ENCODE results near the gene TMEM132A. TPM values are rescaled to one million over a fixed set of nuclear protein-coding genes. Genes with fewer than 3 reads are reported as not detected.

TMEM132A gene
- total RNA-seq, 1 experiment from 2014 or later = 95.5 TPM

DNA sequence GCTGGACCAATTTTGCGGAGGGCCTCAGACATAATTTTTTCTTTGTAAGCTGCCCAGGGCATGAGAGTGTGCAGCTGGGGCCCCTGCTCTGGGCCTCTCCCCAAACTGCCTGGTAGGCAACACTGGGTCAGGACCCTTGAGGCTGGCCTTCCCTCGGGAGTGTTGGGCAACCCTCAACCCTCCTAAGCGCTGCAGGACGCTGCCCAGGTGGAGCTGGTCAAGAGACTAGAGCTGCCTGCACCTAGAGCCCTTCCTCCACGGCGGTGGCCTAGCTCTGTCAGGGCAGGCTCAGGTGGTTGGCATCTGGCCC is 505 bp upstream of the TMEM132A start:
- Histone ChIP-seq H2AK5ac (ENCODE audit: insufficient read length, low read length) (no peak overlapping the region), H3K18ac (ENCODE audit: insufficient read length, low read depth, low read length) (no peak overlapping the region), H3K9ac (ENCODE audit: extremely low read depth, insufficient read length, low read length) (no peak overlapping the region), H2BK120ac (ENCODE audit: low read depth, low read length, poor library complexity, severe bottlenecking) (no peak overlapping the region), H3K56ac (ENCODE audit: insufficient read length, low read depth, low read length) (no peak overlapping the region), H2AFZ (ENCODE audit: low read length) (no peak overlapping the region), H3K27me3 (ENCODE audit: insufficient read depth, low read length) (no peaks in the 10 kb centered on the region), H3T11ph (ENCODE audit: low read length) (no peak overlapping the region), H3K27ac (ENCODE audit: insufficient read length, low read depth, low read length) (no peak overlapping the region), H2BK15ac (ENCODE audit: low read depth, low read length) (no peak overlapping the region), H4K20me1 (ENCODE audit: control insufficient read depth, insufficient read depth, insufficient read length) (no peaks in the 10 kb centered on the region), H3K79me1 (ENCODE audit: insufficient read depth, low read depth, low read length, poor library complexity, severe bottlenecking) (no peaks in the 10 kb centered on the region), H2BK20ac (ENCODE audit: low read depth, low read length, poor library complexity, severe bottlenecking) (no peak overlapping the region), H4K8ac (replicated peaks; ENCODE audit: insufficient read length, low read depth, low read length) (no peak overlapping the region), H3K23me2 (ENCODE audit: insufficient read length, low read depth, low read length, poor library complexity, severe bottlenecking) (peaks cover 10% of the 10 kb centered on the region), H3K4me2 (ENCODE audit: insufficient read depth, insufficient read length, low read length) (peak overlapping the region; percentile 91), H4K91ac (ENCODE audit: insufficient read length, low read depth, low read length) (no peak overlapping the region), H3K9me3 (ENCODE audit: control insufficient read depth, low read depth, low read length) (no peaks in the 10 kb centered on the region), H2BK5ac (ENCODE audit: insufficient read length, low read length) (no peak overlapping the region), H3K4me1 (ENCODE audit: insufficient read depth, low read length) (peaks cover 2% of the 10 kb centered on the region), H4K5ac (ENCODE audit: insufficient read length, low read depth, low read length) (no peak overlapping the region), H3K23ac (ENCODE audit: insufficient read length, low read depth, low read length) (no peak overlapping the region), H2BK12ac (ENCODE audit: insufficient read length, low read depth, low read length) (no peak overlapping the region), H3K79me2 (ENCODE audit: insufficient read depth, low read length) (no peaks in the 10 kb centered on the region), H3K4ac (ENCODE audit: low read depth, low read length) (no peak overlapping the region), H3K14ac (ENCODE audit: insufficient read depth, low read length) (no peak overlapping the region)
- TF ChIP-seq, protein P1, sequence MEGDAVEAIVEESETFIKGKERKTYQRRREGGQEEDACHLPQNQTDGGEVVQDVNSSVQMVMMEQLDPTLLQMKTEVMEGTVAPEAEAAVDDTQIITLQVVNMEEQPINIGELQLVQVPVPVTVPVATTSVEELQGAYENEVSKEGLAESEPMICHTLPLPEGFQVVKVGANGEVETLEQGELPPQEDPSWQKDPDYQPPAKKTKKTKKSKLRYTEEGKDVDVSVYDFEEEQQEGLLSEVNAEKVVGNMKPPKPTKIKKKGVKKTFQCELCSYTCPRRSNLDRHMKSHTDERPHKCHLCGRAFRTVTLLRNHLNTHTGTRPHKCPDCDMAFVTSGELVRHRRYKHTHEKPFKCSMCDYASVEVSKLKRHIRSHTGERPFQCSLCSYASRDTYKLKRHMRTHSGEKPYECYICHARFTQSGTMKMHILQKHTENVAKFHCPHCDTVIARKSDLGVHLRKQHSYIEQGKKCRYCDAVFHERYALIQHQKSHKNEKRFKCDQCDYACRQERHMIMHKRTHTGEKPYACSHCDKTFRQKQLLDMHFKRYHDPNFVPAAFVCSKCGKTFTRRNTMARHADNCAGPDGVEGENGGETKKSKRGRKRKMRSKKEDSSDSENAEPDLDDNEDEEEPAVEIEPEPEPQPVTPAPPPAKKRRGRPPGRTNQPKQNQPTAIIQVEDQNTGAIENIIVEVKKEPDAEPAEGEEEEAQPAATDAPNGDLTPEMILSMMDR (conservative IDR thresholded peaks at IDR 0.05) = no peak
- Mint-ChIP-seq H3K4me1 (peaks cover 16 to 21% of the 10 kb centered on the region in 2 experiments), H3K36me3 (ENCODE audit: insufficient read depth in 1 of 3, low read depth in 3 of 3) (peaks cover 26 to 51% (median 46%) of the 10 kb centered on the region in 3 experiments; a peak in 6 of 7 replicates), H3K27ac (no peak overlapping the region), H3K4me3 (peak overlapping the region; percentile 78 to 93; a peak in 4 of 5 replicates), H3K27me3 (ENCODE audit: low read depth) (peaks cover 7% of the 10 kb centered on the region), H3K9me3 (no peaks in the 10 kb centered on the region)
- DNase-seq = no peak
- no CpG with 5 or more reads among the region's 6 CpGs for WGBS (ENCODE audit: extremely low coverage, insufficient read length, low lambda C conversion rate)
